IMR-90 (cell line): ENCODE results near the gene TCP11L1. TPM values are rescaled to one million over a fixed set of nuclear protein-coding genes. Genes with fewer than 3 reads are reported as not detected.

Experiments used
- ATAC-seq: fragments of 200-7000 bp; cut with Tn5 transposase; 2 replicates; pipeline ENCODE4 v1.9.1; 2020; ENCODE audit warnings: low read depth, mild to moderate bottlenecking, moderate library complexity
- BruUV-seq: library from RNA; stranded (reverse); fragments of 400-500 nt; replicated peaks from 2 replicates; lab custom pipeline; 2021; lab: Mats Ljungman, UMichigan
- CTCF ChIA-PET: fragments of 300-600 bp; formaldehyde crosslinking; extraction: SDS; loops from one replicate; lab custom pipeline; 2021; ENCODE audit warnings: antibody characterized with exemption; lab: Yijun Ruan, JAX
- POLR2A ChIA-PET: fragments of 300-600 bp; sonication (Branson Sonifier 250); formaldehyde crosslinking; loops from one replicate; lab custom pipeline; 2022; ENCODE audit warnings: antibody characterized with exemption; ENCODE audit not compliant: unreplicated experiment; lab: Charles Lee
- DNase-seq: peaks from one replicate; pipeline ENCODE4 v3.0.0; 2013
- H2AFZ ChIP-seq: replicated peaks from 2 replicates; pipeline ENCODE3; 2013; ENCODE audit warnings: low read length, mild to moderate bottlenecking; ENCODE audit not compliant: poor library complexity
- H2AK5ac ChIP-seq: 2 replicates; pipeline ENCODE4 v1.6.1; 2013; ENCODE audit warnings: low read depth, low read length, inconsistent platforms
- H2AK9ac ChIP-seq: replicated peaks from 2 replicates; pipeline ENCODE3; 2013; ENCODE audit warnings: mild to moderate bottlenecking, low read depth, low read length, moderate library complexity; ENCODE audit not compliant: poor library complexity
- H2BK120ac ChIP-seq: 2 replicates; pipeline ENCODE4 v1.6.1; 2013; ENCODE audit warnings: low read depth, low read length, inconsistent platforms
- H2BK15ac ChIP-seq: 3 replicates; pipeline ENCODE4 v1.6.1; 2013; ENCODE audit warnings: low read depth, low read length, inconsistent platforms
- H2BK20ac ChIP-seq: 2 replicates; pipeline ENCODE4 v1.6.1; 2013; ENCODE audit warnings: low read depth, mild to moderate bottlenecking, inconsistent platforms, low read length, moderate library complexity
- H2BK5ac ChIP-seq: 2 replicates; pipeline ENCODE4 v1.6.1; 2013; ENCODE audit warnings: mild to moderate bottlenecking, low read depth, low read length, inconsistent platforms; ENCODE audit not compliant: poor library complexity, severe bottlenecking
- H3K14ac ChIP-seq: replicated peaks from 2 replicates; pipeline ENCODE4 v1.6.1; 2013; ENCODE audit warnings: low read depth, low read length, inconsistent platforms
- H3K18ac ChIP-seq: 2 replicates; pipeline ENCODE4 v1.6.1; 2013; ENCODE audit warnings: low read depth, low read length, control low read depth
- H3K23ac ChIP-seq: 2 replicates; pipeline ENCODE4 v1.6.1; 2013; ENCODE audit warnings: low read depth, low read length, inconsistent platforms
- H3K27ac ChIP-seq: 2 replicates; pipeline ENCODE4 v1.5.1; 2013; ENCODE audit warnings: mild to moderate bottlenecking, control low read depth, low read length; ENCODE audit not compliant: insufficient read depth
- H3K27me3 ChIP-seq: 2 replicates; pipeline ENCODE4 v1.6.1; 2013; ENCODE audit warnings: low read length; ENCODE audit not compliant: control insufficient read depth, insufficient read depth
- H3K36me3 ChIP-seq: 2 replicates; pipeline ENCODE4 v1.6.1; 2013; ENCODE audit warnings: low read length, mixed read lengths; ENCODE audit not compliant: control insufficient read depth, insufficient read depth
- H3K4ac ChIP-seq: 2 replicates; pipeline ENCODE4 v1.6.1; 2013; ENCODE audit warnings: low read depth, low read length, inconsistent platforms
- H3K4me1 ChIP-seq: 2 replicates; pipeline ENCODE4 v1.6.1; 2013; ENCODE audit warnings: low read length, mixed read lengths; ENCODE audit not compliant: control insufficient read depth, insufficient read depth
- H3K4me2 ChIP-seq: 2 replicates; pipeline ENCODE4 v1.6.1; 2013; ENCODE audit warnings: low read depth, mild to moderate bottlenecking, control low read depth, low read length, moderate library complexity
- H3K4me3 ChIP-seq: 2 replicates; pipeline ENCODE4 v1.5.1; 2013; ENCODE audit warnings: low read depth, mild to moderate bottlenecking, control low read depth, low read length, moderate library complexity; ENCODE audit not compliant: insufficient read depth
- H3K56ac ChIP-seq: 2 replicates; pipeline ENCODE4 v1.6.1; 2013; ENCODE audit warnings: low read length, inconsistent platforms; ENCODE audit not compliant: insufficient read depth; ENCODE audit errors: extremely low read depth
- H3K79me1 ChIP-seq, 2 experiments: 2 replicates each; pipeline ENCODE4 v1.6.1; 2013; ENCODE audit warnings: low read length in 2 of 2, inconsistent platforms in 1 of 2, low read depth in 1 of 2
- H3K9ac ChIP-seq: 2 replicates; pipeline ENCODE4 v1.6.1; 2013; ENCODE audit warnings: low read depth, low read length, control low read depth
- H3K9me1 ChIP-seq: 2 replicates; pipeline ENCODE4 v1.6.1; 2013; ENCODE audit warnings: low read length, inconsistent platforms; ENCODE audit not compliant: insufficient read depth
- H3K9me3 ChIP-seq: 2 replicates; pipeline ENCODE4 v1.6.1; 2013; ENCODE audit warnings: low read length; ENCODE audit not compliant: control insufficient read depth, insufficient read depth
- H4K20me1 ChIP-seq: 2 replicates; pipeline ENCODE4 v1.6.1; 2013; ENCODE audit warnings: low read length, inconsistent platforms; ENCODE audit not compliant: insufficient read depth
- H4K5ac ChIP-seq: 2 replicates; pipeline ENCODE4 v1.6.1; 2013; ENCODE audit warnings: mild to moderate bottlenecking, low read depth, low read length, control low read depth
- H4K8ac ChIP-seq, 2 experiments: 2 replicates each; pipeline ENCODE4 v1.6.1; 2013; ENCODE audit warnings: low read depth in 2 of 2, low read length in 2 of 2, control low read depth in 1 of 2, inconsistent platforms in 1 of 2
- H4K91ac ChIP-seq: 2 replicates; pipeline ENCODE4 v1.6.1; 2013; ENCODE audit warnings: low read depth, low read length, inconsistent platforms; ENCODE audit not compliant: insufficient read depth
- MAFK ChIP-seq: IDR thresholded peaks from 2 replicates; pipeline ENCODE4 v1.6.1; 2012; ENCODE audit warnings: low read depth, low read length, improper control_type of control experiment
- NFE2L2 ChIP-seq: fragments of 150-350 bp; IDR thresholded peaks from 2 replicates; pipeline ENCODE4 v1.6.1; 2016; ENCODE audit warnings: low read depth, mild to moderate bottlenecking, low read length
- WGBS, 2 experiments: methylation state at CpG; one replicate each; pipeline versions ENCODE4 v1.1.5 to v1.1.7; 2013; ENCODE audit warnings: missing lambda C conversion rate in 2 of 2; ENCODE audit not compliant: insufficient read length in 1 of 2; ENCODE audit errors: extremely low coverage in 2 of 2; 5-methylcytosine and 5-hydroxymethylcytosine counted together
- dilution Hi-C: fragments of 300-500 bp; cut with HindIII; formaldehyde crosslinking; loops from one replicate; pipeline ENCODE4 v1.14.3; 2018; ENCODE audit warnings: low sequenced_read_pairs; ENCODE audit not compliant: unreplicated experiment
- in situ Hi-C: fragments of 300-500 bp; cut with MboI; formaldehyde crosslinking; loops from 3 replicates; pipeline ENCODE4 v1.14.3; 2019; ENCODE audit warnings: low sequenced_read_pairs, inconsistent platforms, mixed read lengths
- intact Hi-C: fragments of 100-400 bp; cut with micrococcal nuclease; formaldehyde crosslinking; loops from 2 replicates; pipeline ENCODE4 v1.10.0; 2022
- polyA plus RNA-seq, 3 experiments: library from polyadenylated mRNA; depleted of rRNA; stranded (reverse); fragments of >200 nt; gene quantifications; 2 replicates each; pipeline ENCODE4 v1.2.3, GENCODE V29; 2012; ENCODE audit warnings: low replicate concordance in 1 of 3
- total RNA-seq: library from RNA; depleted of rRNA; stranded (reverse); fragments of >200 nt; gene quantifications from 2 replicates; pipeline ENCODE4 v1.2.3, GENCODE V29; 2012

Gene TCP11L1
- total and polyA plus RNA-seq, 2 of the 4 experiments (the other 2 are of a cell fraction): 13.9 to 17.4 TPM

DNA sequence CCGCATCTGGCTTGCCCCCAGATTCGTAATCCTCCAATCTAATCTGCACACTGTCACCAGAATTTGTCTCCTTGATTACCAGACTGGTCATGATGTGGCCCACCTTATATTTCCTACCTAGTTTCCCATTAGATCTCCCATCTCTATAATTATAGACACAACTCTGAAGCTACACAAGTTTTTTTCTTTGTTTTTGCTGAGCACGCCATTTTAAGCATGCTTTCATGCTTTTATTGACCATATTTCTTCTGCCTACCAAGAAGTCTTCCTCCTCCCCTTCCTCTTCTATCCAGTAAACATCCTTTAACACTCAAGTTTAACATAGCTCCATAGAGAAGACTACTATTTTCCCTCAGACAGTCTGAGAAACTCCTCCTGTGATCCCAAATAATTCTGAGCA, 47.9 kb upstream of the TCP11L1 start:
- intact Hi-C loops: no loop called here
- H3K9me1 ChIP-seq: no peaks in the 10 kb centered on the region

More for the DNA sequence above, 47.9 kb upstream of the TCP11L1 start:
- Histone ChIP-seq H3K23ac (no peak overlapping the region), H3K27ac (no peak overlapping the region), H3K4me2 (no peak overlapping the region), H3K14ac (no peak overlapping the region), H2AK5ac (no peak overlapping the region), H2AFZ (no peak overlapping the region), H2BK5ac (no peak overlapping the region), H3K9me3 (peaks cover 4% of the 10 kb centered on the region), H3K4me3 (no peak overlapping the region), H3K36me3 (no peaks in the 10 kb centered on the region), H3K27me3 (no peaks in the 10 kb centered on the region), H4K20me1 (no peaks in the 10 kb centered on the region), H2BK120ac (no peak overlapping the region), H3K9ac (no peak overlapping the region), H2BK15ac (no peak overlapping the region), H3K4ac (no peak overlapping the region), H3K18ac (no peak overlapping the region), H2BK20ac (no peak overlapping the region), H3K56ac (no peak overlapping the region), H3K4me1 (no peaks in the 10 kb centered on the region), H2AK9ac (no peak overlapping the region), H4K5ac (no peak overlapping the region), H4K91ac (no peak overlapping the region), H4K8ac (no peak overlapping the region), H3K79me1 (no peaks in the 10 kb centered on the region)
- dilution Hi-C loops (no loop called here), in situ Hi-C loops (no loop called here)
- TF ChIP-seq NFE2L2 (no peak), MAFK (peak; percentile 42; the same call in 1 of the 2 replicates)
- no peak for DNase-seq
- no peak for ATAC-seq
- no TSS peak for BruUV-seq
- CTCF ChIA-PET: no interaction called here
- POLR2A ChIA-PET: no interaction called here
- WGBS, 2 experiments: 88% methylated on average over 3 of the region's 3 CpGs; no CpG with 5 or more reads in 1 of the 2 experiments
